ENCODE results near the gene PRR20A. TPM values are rescaled to one million over a fixed set of nuclear protein-coding genes. Genes with fewer than 3 reads are reported as not detected.
"Not testable (repeated sequence)": the region's sequence is repeated elsewhere in the genome, so short reads cannot be mapped to it uniquely, and the experiment has no call there.

PRR20A gene
- total RNA-seq, 4 donors from 2014 or later: not detected

GRCh38 chr13:57137585-57137984 is 3.1 kb upstream of the PRR20A start:
- H3K36me3 ChIP-seq: no peaks in the 10 kb centered on the region
- 50 to 62% methylated on average over 4 of the region's 4 CpGs for WGBS, 2 donors
- no peaks in the 10 kb centered on the region for H3K9me3 ChIP-seq
- DNase-seq: no peak
- H3K27me3 ChIP-seq: no peaks in the 10 kb centered on the region
- TF ChIP-seq CTCF (IDR thresholded peaks at IDR 0.05) (no peak), POLR2A (IDR thresholded peaks at IDR 0.05) (no peak)
- intact Hi-C loops (cut with DNase I): no loop called here
- no peak overlapping the region for H3K4me3 ChIP-seq
- H3K4me1 ChIP-seq: no peaks in the 10 kb centered on the region
- no peak overlapping the region for H3K27ac ChIP-seq

- H3K27me3 ChIP-seq: no peaks in the 10 kb centered on the region
- 93% methylated on average over 4 of the region's 5 CpGs for WGBS, 2 donors
- no peaks in the 10 kb centered on the region for H3K36me3 ChIP-seq
- no peaks in the 10 kb centered on the region for H3K9me3 ChIP-seq
- TF ChIP-seq CTCF (IDR thresholded peaks at IDR 0.05): no peak
- no peak for TF ChIP-seq POLR2A (IDR thresholded peaks at IDR 0.05)
- DNase-seq: no peak
- intact Hi-C loops (cut with DNase I): no loop called here
- no peak overlapping the region for H3K4me3 ChIP-seq
- H3K4me1 ChIP-seq: no peaks in the 10 kb centered on the region
- no peak overlapping the region for H3K27ac ChIP-seq
Observed at GRCh38 chr13:57138988-57139387, 1.7 kb upstream of the PRR20A start.

- H3K4me1 ChIP-seq; intact Hi-C loops (cut with DNase I); H3K9me3 ChIP-seq; H3K36me3 ChIP-seq; H3K27ac ChIP-seq; DNase-seq; H3K27me3 ChIP-seq; H3K4me3 ChIP-seq: not testable (repeated sequence)
- WGBS, 2 donors: no CpG with 5 or more reads among the region's 18 CpGs
Observed at GRCh38 chr13:57139781-57140180, 937 bp upstream of the PRR20A start.

GRCh38 chr13:57147188-57147587 is 6.5 kb downstream of the PRR20A start, which contains the start of gene PRR20B:
TSS of gene PRR20B (plus strand) at chr13:57147488. CDS start at chr13:57147875, 387 bp downstream.
- intact Hi-C loops (cut with DNase I); H3K27ac ChIP-seq; DNase-seq; H3K36me3 ChIP-seq; H3K4me3 ChIP-seq; H3K9me3 ChIP-seq; H3K4me1 ChIP-seq; H3K27me3 ChIP-seq: not testable (repeated sequence)
- no CpG with 5 or more reads among the region's 22 CpGs for WGBS, 2 donors

GRCh38 chr13:57148106-57148505 is 7.4 kb downstream of the PRR20A start:
- not testable (repeated sequence) for H3K36me3 ChIP-seq, H3K9me3 ChIP-seq, H3K27ac ChIP-seq

GRCh38 chr13:57153761-57154160 is 13.0 kb downstream of the PRR20A start, which contains the start of gene PRR20C:
TSS of gene PRR20C (plus strand) at chr13:57154061. CDS start at chr13:57154448, 387 bp downstream.
- no CpG with 5 or more reads among the region's 22 CpGs for WGBS, 2 donors
- intact Hi-C loops (cut with DNase I); H3K36me3 ChIP-seq; H3K27ac ChIP-seq; H3K4me1 ChIP-seq; H3K4me3 ChIP-seq; H3K9me3 ChIP-seq; H3K27me3 ChIP-seq; DNase-seq: not testable (repeated sequence)

More at GRCh38 chr13:57148106-57148505, 7.4 kb downstream of the PRR20A start:
- intact Hi-C loops (cut with DNase I); H3K4me3 ChIP-seq; DNase-seq; H3K27me3 ChIP-seq; H3K4me1 ChIP-seq: not testable (repeated sequence)
- WGBS, 2 donors: 91 to 93% methylated on average over 9 of the region's 14 CpGs

- H3K27ac ChIP-seq; DNase-seq; H3K4me1 ChIP-seq; H3K4me3 ChIP-seq; H3K36me3 ChIP-seq; H3K9me3 ChIP-seq; H3K27me3 ChIP-seq; intact Hi-C loops (cut with DNase I): not testable (repeated sequence)
- no CpG with 5 or more reads among the region's 22 CpGs for WGBS, 2 donors
Observed at GRCh38 chr13:57160332-57160731, 19.6 kb downstream of the PRR20A start, which contains the start of gene PRR20D. TSS of gene PRR20D (plus strand) at chr13:57160632. CDS start at chr13:57161019, 387 bp downstream.

- H3K4me3 ChIP-seq; H3K27me3 ChIP-seq; H3K9me3 ChIP-seq; H3K27ac ChIP-seq; DNase-seq; intact Hi-C loops (cut with DNase I); H3K36me3 ChIP-seq; H3K4me1 ChIP-seq: not testable (repeated sequence)
- no CpG with 5 or more reads among the region's 22 CpGs for WGBS, 2 donors
Observed at GRCh38 chr13:57166897-57167296, 26.2 kb downstream of the PRR20A start, which contains the start of gene PRR20E. TSS of gene PRR20E (plus strand) at chr13:57167197. CDS start at chr13:57167584, 387 bp downstream.

Data from esophagus squamous epithelium (tissue), 5 donors.